Subcutaneous adipose tissue (tissue), 4 donors: ENCODE data around the gene FAF2. TPM values are rescaled to one million over a fixed set of nuclear protein-coding genes. Genes with fewer than 3 reads are reported as not detected.

Experiments
- CTCF ChIP-seq: fragments of 450-650 bp; IDR thresholded peaks from one replicate; pipeline ENCODE4 v1.5.1; 2016; ENCODE audit warnings: low read depth, mild to moderate bottlenecking, control low read depth, antibody characterized with exemption, moderate library complexity
- total RNA-seq, 4 donors: library from RNA; depleted of rRNA; stranded (reverse); fragments of >200 nt; gene quantifications; one replicate each; pipeline ENCODE4 v1.1.0, GENCODE V29; 2016

FAF2 gene
- total RNA-seq, 4 donors from 2014 or later: 21.9 to 32.3 (median 23.9) TPM

DNA sequence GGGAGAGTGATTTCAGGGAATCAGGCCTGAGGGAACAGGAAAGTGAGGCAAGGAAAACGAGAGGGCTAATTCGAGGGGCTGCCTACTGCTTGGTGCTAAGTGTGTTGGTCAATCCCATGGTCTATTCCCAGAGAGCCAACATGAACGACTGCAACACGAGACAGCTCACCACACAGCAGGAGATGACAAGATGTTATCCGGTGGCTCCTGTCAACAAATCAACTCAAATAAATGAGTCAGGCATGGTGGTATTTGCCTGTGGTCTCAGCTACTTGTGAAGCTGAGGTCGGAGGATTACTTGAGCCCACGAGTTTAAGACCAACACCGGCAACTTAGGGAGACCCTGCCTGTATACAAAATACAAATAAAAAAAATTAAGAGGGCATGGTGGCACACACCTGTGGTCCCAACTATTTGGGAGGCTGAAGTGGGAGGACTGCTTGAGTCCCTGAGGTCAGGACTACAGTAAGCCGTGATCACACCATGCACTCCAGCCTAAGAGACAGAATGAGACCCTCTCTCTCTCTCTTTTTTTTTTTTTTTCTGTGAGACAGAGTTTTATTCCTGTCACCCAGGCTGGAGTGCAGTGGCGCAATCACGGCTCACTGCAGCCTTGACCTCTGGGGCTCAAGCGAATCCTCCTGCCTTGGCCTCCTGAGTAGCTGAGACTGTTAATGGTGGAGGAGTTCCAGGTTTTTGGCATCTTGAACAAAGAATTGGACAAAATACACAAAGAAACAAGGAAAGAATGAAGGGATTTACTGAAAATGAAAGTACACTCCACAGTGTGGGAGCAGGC, 9.0 kb upstream of the FAF2 start:
- no peak for TF ChIP-seq CTCF

GRCh38 chr5:176440927-176441706, 7.1 kb upstream of the FAF2 start:
- TF ChIP-seq CTCF: no peak

DNA sequence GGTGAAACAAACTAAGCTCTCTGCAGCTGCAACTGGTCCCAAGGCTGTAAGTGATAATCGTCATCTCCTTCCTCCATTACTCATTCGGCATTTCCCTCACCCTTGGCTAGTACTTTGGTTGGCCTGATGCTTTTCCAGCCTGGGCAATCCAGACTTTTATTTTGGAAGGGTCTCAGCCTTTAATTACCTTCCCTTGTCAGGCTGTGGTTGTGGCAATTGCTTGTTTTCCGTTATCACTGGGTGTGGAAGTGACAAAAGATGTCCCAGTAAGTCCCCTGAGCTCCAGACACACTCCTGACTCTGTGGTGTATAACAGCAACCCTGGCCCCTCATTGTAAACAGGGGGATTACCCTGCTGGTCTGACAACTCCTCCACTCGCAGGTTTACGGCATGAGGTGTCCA, 6.3 kb upstream of the FAF2 start:
- TF ChIP-seq CTCF: no peak

DNA sequence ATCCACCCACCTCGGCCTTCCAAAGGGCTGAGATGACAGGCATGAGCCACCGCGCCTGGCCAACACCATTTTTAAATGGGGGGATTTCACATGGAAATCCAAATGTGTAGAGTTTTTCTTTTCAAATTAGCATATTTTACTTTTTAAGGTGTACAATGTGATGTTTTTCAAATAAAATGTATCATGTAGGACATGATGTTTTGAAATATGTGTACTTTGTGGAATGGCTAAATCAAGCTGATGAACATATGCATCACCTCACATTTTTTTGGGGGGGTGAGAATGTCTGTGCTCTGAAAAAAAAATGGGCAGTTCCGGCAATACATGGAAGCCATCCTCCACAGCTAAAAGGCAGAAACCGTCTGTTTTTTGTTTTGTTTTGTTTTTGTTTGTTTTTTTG, 3.4 kb upstream of the FAF2 start:
- TF ChIP-seq CTCF: no peak

- no peak for TF ChIP-seq CTCF
Observed at GRCh38 chr5:176446028-176446665, 2.0 kb upstream of the FAF2 start.

GRCh38 chr5:176446884-176447590, 1.1 kb upstream of the FAF2 start:
- TF ChIP-seq CTCF: no peak
